SHP77 treated with DMSO at 0.1 percent for 48 hours (cell line): ENCODE results near the gene OR10G8.
"Not testable (repeated sequence)": the region's sequence is repeated elsewhere in the genome, so short reads cannot be mapped to it uniquely, and the experiment has no call there.

Experiments
- DNase-seq: peaks from one replicate; lab custom pipeline; 2025; lab: John Stamatoyannopoulos, UW

Gene OR10G8

GRCh38 chr11:124026498-124026897 is at the start of gene OR10G8:
Gene OR10G8 (plus strand): TSS chr11:124026798. CDS start chr11:124029623, 2,825 bp downstream.
- DNase-seq: no peak

GRCh38 chr11:123977731-123978347 is 48.8 kb upstream of the OR10G8 start, which contains the start of gene OR10S1:
Gene OR10S1 (minus strand): TSS chr11:123977781. CDS start chr11:123977664, 117 bp downstream.
- DNase-seq: no peak

- no peak for DNase-seq
These were observed 47.3 kb upstream of the OR10G8 start for GRCh38 chr11:123979311-123979710.

- no peak for DNase-seq
These were observed 31.5 kb upstream of the OR10G8 start, which contains the start of gene OR10G6 for GRCh38 chr11:123995119-123995518. Gene OR10G6 (minus strand): TSS chr11:123995161. CDS start chr11:123995161, 0 bp downstream.

- no peak for DNase-seq
These were observed 13.9 kb upstream of the OR10G8 start, which contains the start of gene OR10G4 for GRCh38 chr11:124012697-124013096. Gene OR10G4 (plus strand): TSS chr11:124012997. CDS start chr11:124015575, 2,578 bp downstream.

- not testable (repeated sequence) for DNase-seq
These were observed 10.8 kb upstream of the OR10G8 start for GRCh38 chr11:124015837-124016236.

- no peak for DNase-seq
These were observed 10.1 kb downstream of the OR10G8 start for GRCh38 chr11:124036666-124037065.

GRCh38 chr11:124039557-124039956 is 13.0 kb downstream of the OR10G8 start:
- no peak for DNase-seq

- DNase-seq: no peak
These were observed 14.7 kb downstream of the OR10G8 start, which contains the start of gene OR10G7 for GRCh38 chr11:124041254-124041653. Gene OR10G7 (minus strand): TSS chr11:124041325. CDS start chr11:124039001, 2,324 bp downstream.

GRCh38 chr11:124043420-124043819 is 16.8 kb downstream of the OR10G8 start:
- no peak for DNase-seq

- no peak for DNase-seq
These were observed 24.1 kb downstream of the OR10G8 start for GRCh38 chr11:124050748-124051147.

- no peak for DNase-seq
These were observed 26.4 kb downstream of the OR10G8 start for GRCh38 chr11:124052966-124053365.

GRCh38 chr11:124068601-124069110 is 42.1 kb downstream of the OR10G8 start:
- no peak for DNase-seq

GRCh38 chr11:124069429-124070401 is 43.1 kb downstream of the OR10G8 start:
- peak; percentile 63 for DNase-seq

GRCh38 chr11:124070915-124071622 is 44.5 kb downstream of the OR10G8 start:
- peak; percentile 37 for DNase-seq

GRCh38 chr11:124071623-124071948 is 45.0 kb downstream of the OR10G8 start:
- no peak for DNase-seq

GRCh38 chr11:124072147-124072546 is 45.5 kb downstream of the OR10G8 start:
- no peak for DNase-seq

GRCh38 chr11:124074554-124074953 is 48.0 kb downstream of the OR10G8 start:
- DNase-seq: no peak

- DNase-seq: no peak
These were observed 48.9 kb downstream of the OR10G8 start for GRCh38 chr11:124075492-124075840.

- no peak for DNase-seq
These were observed 49.4 kb downstream of the OR10G8 start for GRCh38 chr11:124075841-124076651.

GRCh38 chr11:124077266-124077665 is 50.7 kb downstream of the OR10G8 start:
- no peak for DNase-seq
